Endodermal cell (in vitro differentiated cells): Measurements from ENCODE around the gene FRRS1L. TPM values are rescaled to one million over a fixed set of nuclear protein-coding genes. Genes with fewer than 3 reads are reported as not detected.

Experiments used
- DNase-seq: peaks from one replicate; pipeline ENCODE4 v3.0.0-alpha.2; 2017
- H3K27ac ChIP-seq: 2 replicates; pipeline ENCODE4 v1.5.1; 2013; ENCODE audit warnings: mild to moderate bottlenecking, low read depth, low read length, moderate library complexity
- H3K27me3 ChIP-seq: 2 replicates; pipeline ENCODE4 v1.6.1; 2013; ENCODE audit warnings: mild to moderate bottlenecking, low read length, moderate library complexity; ENCODE audit not compliant: insufficient read depth, control insufficient read depth, poor library complexity, severe bottlenecking
- H3K36me3 ChIP-seq: 2 replicates; pipeline ENCODE4 v1.7.0; 2013; ENCODE audit warnings: mild to moderate bottlenecking, low read length, moderate library complexity; ENCODE audit not compliant: control insufficient read depth, insufficient read depth
- H3K4me1 ChIP-seq: one replicate; pipeline ENCODE4 v1.7.0; 2013; ENCODE audit warnings: low read length; ENCODE audit not compliant: control insufficient read depth, insufficient read depth
- H3K4me3 ChIP-seq: 2 replicates; pipeline ENCODE4 v1.5.1; 2013; ENCODE audit warnings: mild to moderate bottlenecking, low read length, moderate library complexity
- H3K9ac ChIP-seq: 2 replicates; pipeline ENCODE4 v1.6.1; 2013; ENCODE audit warnings: mild to moderate bottlenecking, low read length, moderate library complexity; ENCODE audit not compliant: poor library complexity, severe bottlenecking; ENCODE audit errors: extremely low read depth
- H3K9me3 ChIP-seq: 2 replicates; pipeline ENCODE4 v1.6.1; 2013; ENCODE audit warnings: mild to moderate bottlenecking, low read length, moderate library complexity; ENCODE audit not compliant: control insufficient read depth
- H3K27ac Mint-ChIP-seq: 2 replicates; pipeline ENCODE4 v1.8.0; 2020; ENCODE audit warnings: mixed read lengths
- H3K27me3 Mint-ChIP-seq: 2 replicates; pipeline ENCODE4 v1.8.0; 2021; ENCODE audit warnings: mild to moderate bottlenecking, mixed read lengths; ENCODE audit not compliant: insufficient read depth
- H3K36me3 Mint-ChIP-seq: 2 replicates; pipeline ENCODE4 v1.8.0; 2020; ENCODE audit warnings: low read depth, mixed read lengths
- H3K4me1 Mint-ChIP-seq: 2 replicates; pipeline ENCODE4 v1.8.0; 2020; ENCODE audit warnings: mixed read lengths
- H3K4me3 Mint-ChIP-seq: 2 replicates; pipeline ENCODE4 v1.8.0; 2020; ENCODE audit warnings: mild to moderate bottlenecking, moderate library complexity, mixed read lengths
- H3K9me3 Mint-ChIP-seq: 2 replicates; pipeline ENCODE4 v1.8.0; 2020; ENCODE audit warnings: mild to moderate bottlenecking, mixed read lengths
- WGBS, 2 experiments: methylation state at CpG; one replicate each; pipeline versions ENCODE4 v1.1.5 to v1.1.7; 2013; ENCODE audit warnings: missing lambda C conversion rate in 2 of 2, mixed read lengths in 1 of 2; ENCODE audit not compliant: insufficient coverage in 1 of 2, insufficient read length in 1 of 2; 5-methylcytosine and 5-hydroxymethylcytosine counted together
- total RNA-seq, 2 donors: library from RNA; stranded (reverse); fragmentation: NEBNext Ultra II Directional in 1 of 2; extraction: Animal tissue kit (Norgen Biotek cat#: 25700) in 1 of 2; gene quantifications; 2 replicates in 1 of 2; 3 replicates in 1 of 2; pipeline ENCODE4 v1.2.1, GENCODE V29; 2021
- TF ChIP-seq, protein P1 (sequence below): fragments of 200-600 bp; sonication (generic); conservative IDR thresholded peaks from 2 replicates; pipeline ENCODE4 v1.5.0; 2021; ENCODE audit warnings: antibody characterized with exemption, mild to moderate bottlenecking

Gene FRRS1L
- total RNA-seq, 2 donors from 2014 or later: 1.5 to 1.8 TPM

DNA sequence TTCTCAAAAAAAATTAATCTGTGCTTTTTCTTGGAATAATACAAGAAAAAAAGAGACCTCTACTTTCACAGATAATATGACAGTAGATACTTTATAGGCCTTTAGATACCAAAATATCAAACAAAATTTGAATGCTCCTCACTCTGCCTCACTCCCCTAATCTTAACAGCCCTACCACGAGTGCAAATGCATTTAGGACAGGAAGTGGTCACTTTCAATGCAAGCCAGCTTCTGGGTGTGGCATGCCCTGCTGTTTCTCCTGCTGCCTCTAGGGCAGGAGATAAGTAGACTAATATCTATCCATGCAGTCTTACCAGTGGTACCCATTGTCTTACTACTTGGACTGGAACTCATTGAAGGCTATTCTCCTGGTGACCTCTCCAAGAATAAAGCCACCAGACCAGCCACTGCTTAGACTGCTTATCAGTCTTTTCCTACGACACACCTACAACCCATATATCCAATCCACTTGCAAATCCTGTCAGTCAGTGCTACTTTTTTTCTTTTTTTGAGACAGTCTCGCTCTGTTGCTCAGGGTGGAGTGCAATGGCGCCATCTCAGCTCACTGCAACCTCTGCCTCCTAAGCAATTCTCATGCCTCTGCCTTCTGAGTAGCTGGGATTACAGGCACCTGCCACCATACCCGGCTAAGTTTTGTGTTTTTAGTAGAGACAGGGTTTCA, 23.0 kb downstream of the FRRS1L start:
- peaks cover 5% of the 10 kb centered on the region for H3K4me1 ChIP-seq
- Mint-ChIP-seq H3K27ac (no peak overlapping the region), H3K27me3 (peaks cover 2% of the 10 kb centered on the region), H3K36me3 (no peaks in the 10 kb centered on the region), H3K4me1 (peaks cover 17% of the 10 kb centered on the region), H3K9me3 (no peaks in the 10 kb centered on the region), H3K4me3 (no peak overlapping the region)
- DNase-seq: no peak
- 70 to 89% methylated on average over 4 to 5 of the region's 5 CpGs for WGBS, 2 experiments
- TF ChIP-seq, protein P1, sequence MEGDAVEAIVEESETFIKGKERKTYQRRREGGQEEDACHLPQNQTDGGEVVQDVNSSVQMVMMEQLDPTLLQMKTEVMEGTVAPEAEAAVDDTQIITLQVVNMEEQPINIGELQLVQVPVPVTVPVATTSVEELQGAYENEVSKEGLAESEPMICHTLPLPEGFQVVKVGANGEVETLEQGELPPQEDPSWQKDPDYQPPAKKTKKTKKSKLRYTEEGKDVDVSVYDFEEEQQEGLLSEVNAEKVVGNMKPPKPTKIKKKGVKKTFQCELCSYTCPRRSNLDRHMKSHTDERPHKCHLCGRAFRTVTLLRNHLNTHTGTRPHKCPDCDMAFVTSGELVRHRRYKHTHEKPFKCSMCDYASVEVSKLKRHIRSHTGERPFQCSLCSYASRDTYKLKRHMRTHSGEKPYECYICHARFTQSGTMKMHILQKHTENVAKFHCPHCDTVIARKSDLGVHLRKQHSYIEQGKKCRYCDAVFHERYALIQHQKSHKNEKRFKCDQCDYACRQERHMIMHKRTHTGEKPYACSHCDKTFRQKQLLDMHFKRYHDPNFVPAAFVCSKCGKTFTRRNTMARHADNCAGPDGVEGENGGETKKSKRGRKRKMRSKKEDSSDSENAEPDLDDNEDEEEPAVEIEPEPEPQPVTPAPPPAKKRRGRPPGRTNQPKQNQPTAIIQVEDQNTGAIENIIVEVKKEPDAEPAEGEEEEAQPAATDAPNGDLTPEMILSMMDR: peak; percentile 69
- H3K27ac ChIP-seq: no peak overlapping the region
- no peaks in the 10 kb centered on the region for H3K27me3 ChIP-seq
- no peak overlapping the region for H3K9ac ChIP-seq
- no peaks in the 10 kb centered on the region for H3K9me3 ChIP-seq
- H3K4me3 ChIP-seq: no peak overlapping the region
- no peaks in the 10 kb centered on the region for H3K36me3 ChIP-seq

DNA sequence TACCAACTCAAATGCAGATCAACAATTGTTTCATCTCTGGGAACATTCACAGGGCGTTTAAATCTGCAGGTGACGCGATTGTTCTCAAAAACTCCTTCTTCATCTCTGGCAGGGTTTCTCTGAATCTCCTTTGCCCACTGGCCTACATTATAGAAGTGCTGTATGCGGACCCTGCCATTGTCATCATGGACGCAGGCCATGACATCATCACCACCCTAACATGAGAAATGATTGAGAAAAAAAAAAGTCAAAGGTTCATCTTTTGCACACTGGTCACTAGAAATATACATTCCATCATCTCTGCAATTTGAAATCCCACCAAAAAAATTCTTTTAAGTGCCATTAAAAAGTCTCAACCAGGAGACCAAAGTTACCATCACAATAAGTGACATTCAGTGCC, 25.7 kb downstream of the FRRS1L start:
- H3K4me3 ChIP-seq: peak overlapping the region; percentile 34
- H3K4me1 ChIP-seq: peaks cover 5% of the 10 kb centered on the region
- no peaks in the 10 kb centered on the region for H3K36me3 ChIP-seq
- H3K9ac ChIP-seq: no peak overlapping the region
- Mint-ChIP-seq H3K27ac (no peak overlapping the region), H3K4me1 (peaks cover 17% of the 10 kb centered on the region), H3K4me3 (no peak overlapping the region), H3K27me3 (no peaks in the 10 kb centered on the region), H3K36me3 (no peaks in the 10 kb centered on the region), H3K9me3 (no peaks in the 10 kb centered on the region)
- DNase-seq: no peak
- TF ChIP-seq, protein P1: no peak
- H3K9me3 ChIP-seq: no peaks in the 10 kb centered on the region
- WGBS, 2 experiments: 88 to 90% methylated on average over 2 to 5 of the region's 5 CpGs
- no peak overlapping the region for H3K27ac ChIP-seq
- H3K27me3 ChIP-seq: no peaks in the 10 kb centered on the region

GRCh38 chr9:109139851-109140250, 27.2 kb downstream of the FRRS1L start:
- Mint-ChIP-seq H3K36me3 (no peaks in the 10 kb centered on the region), H3K27me3 (no peaks in the 10 kb centered on the region), H3K4me3 (no peak overlapping the region), H3K27ac (no peak overlapping the region), H3K9me3 (no peaks in the 10 kb centered on the region), H3K4me1 (peaks cover 17% of the 10 kb centered on the region)
- no peaks in the 10 kb centered on the region for H3K27me3 ChIP-seq
- no peak for DNase-seq
- no peaks in the 10 kb centered on the region for H3K36me3 ChIP-seq
- H3K4me3 ChIP-seq: no peak overlapping the region
- 95% methylated on average over 1 of the region's 1 CpG; no CpG with 5 or more reads in 1 of the 2 experiments for WGBS, 2 experiments
- H3K27ac ChIP-seq: no peak overlapping the region
- H3K9me3 ChIP-seq: no peaks in the 10 kb centered on the region
- H3K4me1 ChIP-seq: peaks cover 5% of the 10 kb centered on the region
- TF ChIP-seq, protein P1: no peak
- H3K9ac ChIP-seq: no peak overlapping the region
